NCI-H226 (cell line): Measurements from ENCODE around the gene DYNLT1.
"Not testable (repeated sequence)": the region's sequence is repeated elsewhere in the genome, so short reads cannot be mapped to it uniquely, and the experiment has no call there.

ENCODE experiments used
- DNase-seq: peaks from one replicate; pipeline ENCODE4 v3.0.0-alpha.2; 2015

DYNLT1 gene

DNA sequence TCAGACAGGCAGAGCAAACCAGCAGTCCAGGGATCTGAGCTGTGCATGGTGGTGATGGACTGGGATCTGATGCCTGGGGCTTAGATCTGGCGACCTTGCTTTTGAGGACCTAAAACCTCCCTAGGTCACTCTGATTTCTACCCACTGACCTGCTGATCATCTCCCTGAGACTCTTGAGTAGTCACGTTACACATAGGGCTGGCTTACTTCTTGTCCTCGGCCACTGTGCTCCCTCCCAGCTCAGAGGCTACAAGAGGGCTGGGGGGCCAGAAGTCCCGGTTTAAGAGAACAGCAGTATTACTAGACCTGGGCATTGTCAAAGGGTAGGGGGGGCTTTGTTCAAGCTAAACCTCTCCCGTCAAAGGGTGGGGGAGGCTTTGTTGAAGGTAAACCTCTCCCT is 5.5 kb downstream of the DYNLT1 start:
- no peak for DNase-seq

DNA sequence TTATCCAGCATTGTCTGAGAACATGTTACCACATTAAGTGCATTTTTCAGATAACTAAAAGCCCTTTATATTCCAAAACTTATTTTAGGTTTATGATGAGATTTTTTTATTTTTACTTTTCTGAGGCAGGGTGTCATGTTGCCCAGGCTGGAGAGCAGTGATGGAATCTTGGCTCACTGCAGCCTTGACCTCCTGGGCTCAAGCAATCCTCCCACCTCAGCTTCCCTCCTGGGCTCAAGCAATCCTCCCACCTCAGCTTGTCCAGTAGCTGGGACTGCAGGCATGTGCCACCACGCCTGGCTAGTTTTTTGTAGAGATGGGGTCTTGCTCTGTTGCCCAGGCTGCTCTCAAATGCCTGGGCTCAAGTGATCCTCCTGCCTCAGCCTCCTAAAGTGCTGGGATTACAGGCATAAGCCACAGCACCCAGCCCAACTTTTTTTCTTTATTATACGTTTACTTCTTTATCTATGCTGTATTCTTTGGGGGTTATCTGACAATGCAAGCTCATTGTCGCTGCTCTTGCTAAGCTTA is 6.2 kb downstream of the DYNLT1 start:
- peak; percentile 49 for DNase-seq

DNA sequence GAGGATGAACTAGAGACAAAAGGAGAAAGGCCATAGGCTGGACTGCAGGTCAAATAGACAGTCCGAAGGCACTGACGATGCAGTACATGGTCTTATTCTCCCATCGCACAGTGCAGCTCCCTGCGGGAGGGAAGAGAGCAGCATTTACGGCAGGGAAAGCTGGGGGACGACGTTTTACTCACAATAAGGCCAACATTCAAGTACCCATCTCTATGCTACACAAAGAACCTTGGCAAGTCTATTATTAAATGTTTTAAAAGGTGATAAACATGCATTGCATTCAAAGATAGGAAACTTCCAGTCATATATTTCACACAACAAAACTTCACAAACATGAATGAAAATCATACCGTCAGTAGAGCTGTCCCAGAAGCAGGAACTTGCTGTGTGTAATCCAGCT is 7.8 kb downstream of the DYNLT1 start:
- no peak for DNase-seq

DNA sequence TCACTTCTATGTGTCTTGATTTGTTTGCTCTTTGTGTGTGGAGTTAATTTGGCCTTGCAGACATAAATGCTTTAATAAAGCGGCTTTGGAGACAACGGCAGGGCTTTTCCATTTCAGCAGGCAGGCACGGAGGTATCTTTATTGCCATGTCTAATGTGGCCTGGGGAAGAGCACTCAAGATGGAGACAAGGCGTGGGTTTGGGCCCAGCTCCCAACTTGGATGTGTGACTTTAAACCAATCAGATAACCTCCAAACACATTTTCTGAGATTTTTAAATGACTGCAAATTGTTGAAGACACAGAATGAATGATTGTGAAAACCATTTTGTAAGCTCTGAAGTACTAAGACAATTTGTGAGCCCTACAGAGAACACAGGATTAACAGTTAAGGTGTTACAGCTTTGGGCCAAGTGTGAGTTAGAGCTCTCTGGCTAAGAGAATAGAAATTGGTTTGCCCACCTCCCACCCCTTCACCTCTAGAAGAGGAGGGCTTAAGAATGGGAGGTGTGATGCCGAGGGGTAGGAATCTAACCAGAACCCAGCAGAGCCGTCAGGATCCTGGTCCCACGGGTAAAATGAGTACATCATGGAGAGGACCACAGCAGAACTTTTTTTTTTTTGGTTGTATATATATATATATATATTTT is 9.0 kb downstream of the DYNLT1 start:
- no peak for DNase-seq

DNA sequence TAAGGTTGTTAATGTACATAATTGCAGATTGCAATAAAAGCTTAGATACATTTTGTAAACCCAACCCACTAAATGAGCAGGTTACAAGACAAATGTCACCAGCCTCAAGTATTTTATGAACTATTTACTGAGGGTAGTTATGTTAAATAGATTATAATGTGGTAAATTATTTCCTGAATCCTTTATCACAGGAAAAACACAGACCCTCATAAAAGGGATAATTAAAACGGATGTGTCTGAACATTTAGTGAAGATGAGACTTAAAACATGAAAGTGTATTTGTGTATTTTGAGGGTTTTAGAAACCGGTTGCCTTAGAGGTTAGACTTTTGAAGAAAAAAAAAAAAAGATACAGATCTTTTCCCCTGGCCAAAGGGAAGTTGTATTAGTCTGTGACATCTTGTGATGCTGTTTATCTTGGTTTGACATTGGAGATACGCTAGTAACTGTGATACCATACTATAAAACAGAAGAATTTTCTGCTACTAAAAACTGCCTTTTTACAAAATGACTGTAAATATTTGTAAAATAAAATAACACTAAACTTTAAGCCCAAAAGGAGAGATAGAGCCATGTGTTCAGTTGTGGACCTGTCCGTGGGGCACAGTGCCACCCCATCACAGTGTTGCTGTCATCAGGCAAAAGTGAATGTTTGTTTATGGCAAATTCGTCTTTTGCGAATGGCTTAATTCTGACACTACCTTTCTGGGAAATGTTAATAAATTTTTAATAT is 9.7 kb downstream of the DYNLT1 start:
- DNase-seq: no peak

DNA sequence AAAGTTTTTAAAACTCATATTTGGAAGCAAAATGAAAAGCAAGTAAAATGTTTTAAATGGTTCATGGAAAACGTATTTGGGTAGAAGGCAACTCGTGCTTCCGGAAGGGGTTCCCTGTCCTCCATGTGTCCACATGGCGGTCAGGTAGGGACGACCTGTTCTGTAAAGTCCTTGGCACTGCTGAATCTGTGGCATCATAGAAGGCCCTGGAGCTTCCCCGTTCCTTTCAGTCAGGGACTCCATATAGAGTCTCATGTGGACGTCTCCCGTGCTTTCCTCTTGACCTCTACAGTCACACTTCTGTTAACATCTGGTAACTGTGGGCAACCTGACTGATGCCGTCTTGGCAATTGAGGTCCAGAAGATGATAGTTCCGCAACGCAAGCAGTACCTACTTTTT is 11.4 kb downstream of the DYNLT1 start:
- no peak for DNase-seq

DNA sequence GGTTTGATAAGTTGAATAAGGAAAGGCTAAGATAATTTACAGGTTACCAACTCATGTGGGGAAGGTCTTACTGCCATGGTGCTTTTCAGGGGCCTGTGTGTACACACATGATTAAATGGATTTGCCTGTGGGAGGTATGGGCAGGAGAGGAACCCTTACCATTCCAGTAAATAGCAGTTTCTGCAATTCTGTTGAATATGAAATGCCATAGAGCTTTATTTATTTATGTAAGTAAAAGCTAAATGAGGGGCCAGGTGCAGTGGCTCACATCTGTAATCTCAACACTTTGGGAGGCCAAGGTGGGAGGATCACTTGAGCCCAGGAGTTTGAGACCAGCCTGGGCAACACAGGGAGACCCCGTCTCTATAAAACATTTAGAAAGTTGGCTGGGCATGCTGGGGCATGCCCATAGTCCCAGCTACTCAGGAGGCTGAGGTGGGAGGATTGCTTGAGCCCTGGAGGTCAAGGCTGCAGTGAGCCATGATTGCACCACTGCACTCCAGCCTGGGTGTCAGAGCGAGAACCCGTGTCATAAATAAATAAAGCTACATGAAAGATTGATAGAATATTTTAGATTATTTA is 11.9 kb downstream of the DYNLT1 start:
- DNase-seq: not testable (repeated sequence)

DNA sequence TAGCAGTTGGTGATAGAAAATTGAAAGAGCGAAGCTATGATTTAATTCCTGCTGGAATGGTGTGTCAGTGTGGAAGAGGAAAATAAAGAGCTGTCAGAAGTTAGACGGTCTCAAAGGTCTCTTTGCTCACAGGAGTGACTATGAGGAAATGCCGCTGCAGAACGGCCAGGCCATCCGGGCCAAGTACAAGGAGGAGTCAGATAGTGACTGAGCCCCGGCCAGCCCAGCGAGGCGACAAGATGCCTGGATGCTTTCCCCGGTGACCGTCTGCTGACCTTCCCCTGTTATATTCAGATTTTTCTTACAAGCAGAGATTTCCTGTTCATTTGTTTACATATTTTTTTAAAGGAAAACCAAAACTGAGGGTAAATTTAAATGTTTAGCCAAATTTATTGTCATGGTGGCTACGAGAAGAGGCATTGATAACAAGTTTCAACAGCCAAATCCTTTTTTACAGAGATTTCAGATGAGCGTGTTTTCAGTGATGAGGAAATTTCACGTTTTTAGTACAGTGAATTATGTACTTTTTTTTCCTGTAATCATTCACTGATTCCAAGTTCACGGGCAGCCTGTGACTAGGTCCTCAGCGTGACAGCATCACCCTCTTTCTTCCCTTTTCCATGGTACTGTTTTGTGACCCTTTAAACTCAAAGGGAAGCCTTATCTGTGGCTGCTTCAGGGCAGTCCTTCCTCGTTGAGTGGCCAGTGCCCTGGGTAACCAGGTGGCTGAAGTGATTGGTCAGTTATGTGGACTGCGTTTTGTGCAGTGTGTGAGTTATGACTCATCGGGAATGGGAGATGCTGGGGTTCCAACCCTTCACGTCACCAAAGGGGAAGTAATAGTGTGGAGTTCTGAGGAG is 12.6 kb downstream of the DYNLT1 start:
- peak; percentile 94 for DNase-seq

DNA sequence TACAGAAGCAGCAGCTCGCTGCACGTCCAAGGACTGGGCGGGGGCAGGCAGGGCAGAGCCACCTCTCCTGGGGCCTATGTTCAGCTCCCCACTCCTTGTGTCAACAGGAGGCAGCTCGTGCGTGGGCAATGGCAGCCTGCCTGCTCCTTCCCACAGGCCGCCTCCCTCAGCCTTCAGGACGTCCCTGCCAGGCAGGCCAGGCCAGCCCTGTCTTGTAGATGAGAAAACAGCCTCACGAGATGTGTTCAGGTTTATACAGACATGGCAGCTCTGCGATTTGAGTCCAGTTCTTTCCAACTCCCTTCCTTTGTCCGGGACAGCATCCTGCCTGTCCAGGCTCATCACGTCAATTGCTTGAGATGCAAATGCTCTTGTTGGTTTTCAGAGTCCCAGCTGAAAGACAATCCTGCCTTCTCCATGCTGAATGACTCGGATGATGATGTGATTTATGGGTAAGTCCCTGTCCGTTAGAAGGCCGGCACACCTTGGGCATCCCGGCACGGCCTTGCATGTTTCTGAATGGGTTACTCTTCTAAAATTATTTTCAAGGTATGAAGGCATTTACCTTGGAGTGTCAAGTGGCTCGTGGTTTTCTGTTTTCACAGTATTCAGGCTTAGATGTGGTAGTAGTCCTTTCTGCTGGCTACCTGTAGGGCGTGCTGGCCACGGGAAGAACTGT is 13.5 kb downstream of the DYNLT1 start:
- DNase-seq: no peak

DNA sequence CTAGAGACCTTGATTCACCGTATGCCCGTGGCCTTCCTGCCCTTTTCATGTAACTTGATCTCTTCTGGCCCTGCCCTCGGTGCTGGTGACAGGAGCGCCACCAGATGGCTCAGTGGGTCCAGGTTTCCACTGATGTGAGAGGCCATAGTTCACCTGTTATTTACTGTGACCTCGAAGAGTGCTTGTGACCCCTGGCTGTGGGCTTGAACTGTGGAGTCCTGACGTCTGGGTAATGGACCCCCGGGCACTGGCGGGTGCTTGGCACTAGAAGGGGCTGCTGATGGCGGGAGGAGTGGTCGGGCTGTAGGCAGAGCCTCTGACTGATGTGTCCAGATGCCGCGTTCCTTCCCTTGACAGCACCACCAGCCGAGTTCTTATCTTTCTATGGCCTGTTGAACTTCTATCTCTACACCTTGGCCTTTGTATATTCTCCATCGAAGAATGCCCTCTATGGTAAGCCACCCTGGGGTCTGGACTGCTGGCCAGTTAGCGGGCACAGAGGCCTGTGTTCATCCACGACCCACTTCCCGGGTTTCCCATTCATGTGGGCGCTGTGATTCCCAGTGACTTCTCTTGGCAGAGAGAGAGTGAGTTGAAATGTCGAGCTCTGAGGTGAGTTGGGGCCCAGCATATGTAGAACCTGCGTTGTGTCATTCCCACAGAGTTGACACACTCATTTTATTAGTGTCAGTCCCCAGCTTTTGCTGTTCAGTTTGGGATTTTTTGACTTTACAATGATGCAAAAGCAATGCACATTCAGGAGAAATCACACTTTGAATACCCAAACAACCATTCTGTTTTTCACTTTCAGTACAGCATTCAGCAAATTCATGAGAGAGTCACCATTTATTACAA is 14.9 kb downstream of the DYNLT1 start:
- no peak for DNase-seq

DNA sequence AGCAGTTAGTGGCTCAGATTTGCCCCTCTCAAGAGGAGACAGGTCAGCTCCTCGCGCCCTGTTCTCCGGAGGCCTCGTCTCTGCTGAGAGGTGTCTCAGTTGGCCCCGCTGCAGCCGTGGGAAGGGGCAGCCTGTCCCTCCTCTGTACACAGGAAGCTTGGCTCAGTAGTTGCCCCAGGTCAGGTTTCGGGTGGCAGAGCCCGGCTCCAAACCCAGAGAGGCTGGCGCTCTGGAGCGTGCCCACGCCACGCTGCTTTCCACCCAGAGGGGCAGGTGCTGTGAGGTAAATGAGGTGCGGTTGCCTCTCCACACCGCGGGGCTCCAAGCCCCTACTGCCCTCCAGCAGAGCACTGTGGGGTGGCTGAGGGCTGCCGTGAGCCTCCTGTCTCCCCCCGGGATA is 16.0 kb downstream of the DYNLT1 start:
- DNase-seq: no peak

DNA sequence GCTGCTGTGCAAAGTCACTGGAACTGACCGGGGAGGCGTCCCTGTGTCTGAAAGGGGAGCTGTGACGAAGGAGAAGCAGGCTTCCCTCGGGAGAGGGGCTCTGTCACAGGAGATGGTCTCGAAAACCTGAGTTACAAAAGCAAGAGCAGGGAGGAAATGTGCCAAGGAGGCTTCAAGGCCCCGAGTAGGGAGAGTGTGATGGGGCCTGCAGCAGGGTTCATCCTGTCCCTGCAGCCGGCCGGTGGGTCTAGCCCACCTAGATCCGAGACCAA is 16.7 kb downstream of the DYNLT1 start:
- no peak for DNase-seq

DNA sequence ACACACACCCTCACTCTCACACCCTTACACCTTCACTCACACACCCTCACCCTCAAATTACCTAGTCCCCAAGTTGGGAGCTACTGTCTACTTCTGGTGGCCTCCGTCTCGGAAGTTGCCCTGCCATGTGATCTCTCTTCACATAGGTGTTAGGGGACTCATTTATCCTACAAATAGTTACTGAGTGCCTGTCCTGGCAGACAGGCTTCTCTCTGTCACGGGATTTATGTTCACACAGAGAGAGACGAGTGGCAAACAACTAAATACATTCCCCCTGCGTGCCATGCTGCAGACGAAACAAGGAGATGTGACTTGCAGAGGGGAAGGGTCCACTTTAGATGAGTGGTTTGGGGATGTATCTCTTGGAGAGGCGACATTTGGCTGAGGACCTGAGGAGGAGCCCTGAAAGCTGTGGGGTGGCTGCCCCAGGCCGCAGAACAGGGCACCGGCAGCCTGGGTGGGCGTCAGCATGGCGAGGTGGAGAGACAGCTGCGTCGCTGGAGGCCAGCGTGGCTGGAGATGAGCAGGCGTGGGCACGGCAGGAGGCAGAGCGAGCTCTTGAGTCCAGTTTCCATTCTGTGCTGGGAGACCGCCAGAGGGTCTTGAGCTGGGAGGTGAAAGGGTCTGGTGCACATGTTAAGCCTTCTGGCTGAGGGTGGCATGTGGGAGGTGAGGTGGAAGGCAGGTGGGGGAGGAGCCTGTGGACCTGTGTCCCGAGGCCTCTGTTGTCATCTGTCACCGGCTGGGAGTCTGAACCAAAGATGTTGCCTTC is 17.2 kb downstream of the DYNLT1 start:
- DNase-seq: no peak

DNA sequence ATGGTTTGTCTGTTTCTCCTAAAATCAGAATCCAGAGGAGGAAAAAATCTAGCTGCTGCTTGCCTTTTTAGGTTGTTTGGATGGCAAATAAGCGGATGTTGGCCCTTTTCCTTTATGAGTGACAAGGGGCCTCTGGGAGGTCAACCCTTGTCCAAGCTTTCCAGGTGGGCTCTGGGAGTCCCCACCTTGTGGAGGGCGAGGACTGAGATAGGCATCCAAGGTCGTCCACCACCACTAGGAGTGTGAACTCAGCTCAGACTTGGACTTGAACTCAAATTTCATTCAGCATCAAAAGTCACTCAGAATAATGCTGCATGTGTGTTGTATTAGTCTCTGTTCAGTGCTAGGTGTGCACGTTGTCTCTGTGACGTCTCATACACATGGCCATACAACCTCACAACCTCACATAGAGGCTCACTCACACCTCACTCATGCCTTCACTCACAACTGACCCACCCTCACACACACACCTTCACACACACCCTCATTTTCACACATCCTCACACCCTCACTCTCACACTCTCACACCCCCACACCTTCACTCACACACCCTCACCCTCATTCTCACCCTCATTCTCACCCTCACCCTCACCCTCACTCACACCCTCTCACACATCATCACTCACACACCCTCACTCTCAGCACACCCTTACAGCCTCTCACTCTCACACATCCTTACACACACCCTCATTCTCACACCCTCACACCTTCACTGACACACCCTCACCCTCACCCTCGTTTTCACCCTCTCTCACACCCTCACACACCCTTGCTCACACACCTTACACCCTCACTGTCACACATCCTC is 18.0 kb downstream of the DYNLT1 start:
- no peak for DNase-seq

DNA sequence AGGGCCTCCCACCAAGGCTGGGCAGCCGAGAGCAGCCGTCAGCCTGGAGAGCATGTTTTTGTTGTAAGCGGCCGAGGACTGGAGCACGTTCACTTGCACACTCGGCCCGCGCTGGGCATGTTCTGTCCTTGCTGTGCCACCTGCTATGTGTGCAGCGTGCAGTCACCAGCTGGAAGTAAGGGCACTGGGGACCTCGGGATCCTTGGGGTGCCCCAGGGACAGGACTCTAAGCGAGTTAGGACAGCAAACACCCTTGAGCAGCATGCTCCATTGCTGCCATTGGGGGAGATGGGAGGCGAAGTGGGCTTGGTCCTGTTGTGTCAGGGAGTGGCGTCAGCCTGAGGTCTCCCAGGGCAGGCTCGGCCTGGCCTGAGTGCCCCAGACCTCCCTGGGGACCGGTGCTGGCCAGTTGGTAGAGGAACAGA is 18.6 kb downstream of the DYNLT1 start:
- no peak for DNase-seq

DNA sequence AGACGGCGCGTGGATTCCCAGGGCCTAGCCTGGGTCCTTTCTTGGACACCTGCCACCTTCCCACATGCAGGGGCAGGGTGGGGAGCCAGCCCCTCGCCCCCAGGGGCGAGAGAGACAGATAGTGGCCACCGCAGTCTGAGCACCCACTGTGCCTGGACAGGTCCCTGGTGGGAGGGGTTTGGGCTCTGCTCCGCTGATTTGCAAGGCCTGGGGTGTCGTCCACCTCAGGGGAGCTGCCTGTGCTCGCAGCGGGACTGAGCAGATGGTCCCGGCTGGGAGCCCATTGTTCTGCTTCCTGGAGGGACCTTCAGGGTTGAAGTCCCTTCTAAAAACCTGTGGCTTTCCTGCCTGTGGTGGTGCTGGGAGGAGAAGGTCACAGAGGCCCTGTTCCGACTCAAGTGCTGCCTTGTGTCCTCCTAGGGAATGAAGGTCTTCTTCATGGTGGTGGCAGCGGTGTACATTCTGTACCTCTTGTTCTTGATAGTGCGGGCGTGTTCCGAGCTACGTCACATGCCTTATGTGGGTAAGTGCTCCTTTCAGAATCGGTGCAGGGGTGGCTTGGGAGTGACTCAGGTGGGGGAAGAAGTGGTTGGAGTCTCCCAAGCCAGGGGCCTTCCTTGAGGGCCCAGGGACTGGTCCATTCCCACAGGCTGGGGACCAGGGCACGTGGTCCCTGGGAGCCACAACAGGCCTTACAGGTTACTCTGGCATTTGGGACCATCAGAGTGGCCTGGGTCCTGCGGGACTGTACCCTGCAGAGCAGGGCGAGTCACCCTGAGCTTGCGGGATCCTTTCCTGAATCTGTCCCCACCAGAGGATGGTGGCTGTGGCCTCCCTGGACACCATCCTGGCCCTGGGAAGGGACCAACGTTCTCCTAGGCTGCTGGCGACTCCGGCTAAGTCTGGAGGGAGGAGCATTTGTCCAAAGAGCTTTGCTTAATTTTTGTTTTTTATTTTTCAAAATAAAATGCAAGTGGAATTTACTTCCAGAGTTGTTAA is 19.6 kb downstream of the DYNLT1 start:
- no peak for DNase-seq

DNA sequence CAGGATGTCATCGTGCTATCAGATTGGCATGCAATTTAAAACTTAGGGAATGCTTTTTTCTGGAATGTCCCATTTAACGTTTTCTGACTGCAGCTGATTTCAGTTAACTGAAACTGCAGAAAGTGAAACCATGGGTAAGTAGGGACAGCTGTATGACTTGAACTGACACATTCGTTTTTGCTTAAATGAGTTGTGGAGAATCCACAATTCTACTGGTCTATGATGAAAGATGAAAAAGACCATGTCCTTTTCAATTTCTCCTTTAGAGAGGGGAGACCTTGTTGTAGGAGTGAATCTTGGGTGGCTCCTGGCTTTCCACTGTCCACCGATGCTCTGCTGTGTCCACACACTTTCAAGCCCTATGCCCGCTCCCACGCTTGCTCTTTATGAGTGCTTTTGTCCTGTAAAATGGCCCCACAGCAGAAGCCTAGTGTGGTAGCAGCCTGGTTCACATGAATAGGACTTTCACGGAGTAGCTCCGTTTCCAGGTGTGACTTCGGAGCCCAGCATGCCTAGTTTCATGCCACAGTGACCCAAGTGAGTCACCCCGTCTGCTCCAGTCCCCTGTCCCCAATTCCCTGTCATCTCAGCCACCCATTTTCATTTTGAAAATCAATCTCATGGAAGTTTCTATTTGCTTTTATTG is 21.9 kb downstream of the DYNLT1 start:
- no peak for DNase-seq
